AG09309 (cell line): ENCODE data around the gene PRXL2C.

Source experiments
- DNase-seq: peaks from one replicate; pipeline ENCODE4 v3.0.0-alpha.2; 2010; ENCODE audit warnings: low read depth
- H3K4me3 ChIP-seq: 2 replicates; pipeline ENCODE4 v1.5.1; 2011; ENCODE audit warnings: mild to moderate bottlenecking, low read depth, low read length, moderate library complexity; ENCODE audit not compliant: control insufficient read depth
- CTCF ChIP-seq: IDR thresholded peaks from 2 replicates; pipeline ENCODE4 v1.5.1; 2011; ENCODE audit warnings: mild to moderate bottlenecking, low read depth, low read length, inconsistent platforms; ENCODE audit not compliant: insufficient read depth, control insufficient read depth; ENCODE audit errors: missing control alignments

The PRXL2C gene

GRCh38 chr9:96612105-96612965 lies 42.8 kb downstream of the PRXL2C start:
- TF ChIP-seq CTCF, result no peak
- no peak overlapping the region for H3K4me3 ChIP-seq
- DNase-seq, result peak; percentile 80

- no peak for DNase-seq
- no peak for TF ChIP-seq CTCF
- no peak overlapping the region for H3K4me3 ChIP-seq
These were observed 43.8 kb downstream of the PRXL2C start for GRCh38 chr9:96611302-96611701.

GRCh38 chr9:96609732-96610131 lies 45.4 kb downstream of the PRXL2C start:
- DNase-seq, result no peak
- TF ChIP-seq CTCF, result no peak

GRCh38 chr9:96607971-96608370 lies 47.1 kb downstream of the PRXL2C start:
- no peak for DNase-seq
- TF ChIP-seq CTCF, result no peak
- H3K4me3 ChIP-seq, result no peak overlapping the region

More at GRCh38 chr9:96609732-96610131, 45.4 kb downstream of the PRXL2C start:
- no peak overlapping the region for H3K4me3 ChIP-seq

- no peak overlapping the region for H3K4me3 ChIP-seq
- DNase-seq, result no peak
- TF ChIP-seq CTCF, result no peak
These were observed 49.8 kb downstream of the PRXL2C start for GRCh38 chr9:96605328-96605727.

GRCh38 chr9:96604004-96604319 lies 51.2 kb downstream of the PRXL2C start:
- no peak overlapping the region for H3K4me3 ChIP-seq
- no peak for DNase-seq
- no peak for TF ChIP-seq CTCF
